Measurements from ENCODE around the gene CSF1R. TPM values are rescaled to one million over a fixed set of nuclear protein-coding genes. Genes with fewer than 3 reads are reported as not detected.
"Not testable (repeated sequence)": the region's sequence is repeated elsewhere in the genome, so short reads cannot be mapped to it uniquely, and the experiment has no call there.

CSF1R gene
- total and polyA plus RNA-seq, 5 experiments from 2014 or later = 0.07 to 1.5 (median 0.82) TPM

- ATAC-seq = no peak
- H3K27ac Mint-ChIP-seq = peak overlapping the region in 3 of 10 donors; percentile 9 to 54 (median 11)
- H3K4me3 Mint-ChIP-seq = no peak overlapping the region
- peaks cover 0 to 8% (median under 1%) of the 10 kb centered on the region in 4 donors for H3K4me1 Mint-ChIP-seq
- H3K36me3 Mint-ChIP-seq = peaks cover 3 to 98% (median 35%) of the 10 kb centered on the region in 3 donors
- no peaks in the 10 kb centered on the region for H3K9me3 Mint-ChIP-seq
- POLR2A ChIA-PET = no interaction called here
- no peaks in the 10 kb centered on the region for H3K27me3 Mint-ChIP-seq
- DNase-seq = no peak
These were observed 51.0 kb downstream of the CSF1R start for GRCh38 chr5:150035139-150035895.

- no peak for DNase-seq
- ATAC-seq = no peak
- H3K36me3 Mint-ChIP-seq = peaks cover 5 to 96% (median 36%) of the 10 kb centered on the region in 3 donors
- H3K27me3 Mint-ChIP-seq = no peaks in the 10 kb centered on the region
- H3K27ac Mint-ChIP-seq = peak overlapping the region in 2 of 10 donors; percentile 11 to 24
- no peak overlapping the region for H3K4me3 Mint-ChIP-seq
- H3K4me1 Mint-ChIP-seq = peaks cover 0 to 8% (median 1%) of the 10 kb centered on the region in 4 donors
- POLR2A ChIA-PET = no interaction called here
- H3K9me3 Mint-ChIP-seq = no peaks in the 10 kb centered on the region
These were observed 51.7 kb downstream of the CSF1R start for GRCh38 chr5:150034662-150035061.

- Mint-ChIP-seq H3K36me3 (peaks cover 7 to 97% (median 33%) of the 10 kb centered on the region in 3 donors), H3K4me1 (peaks cover 0 to 5% (median under 1%) of the 10 kb centered on the region in 4 donors), H3K9me3 (no peaks in the 10 kb centered on the region), H3K4me3 (peak overlapping the region in 1 of 10 donors; percentile 43), H3K27ac (peak overlapping the region in 4 of 10 donors; percentile 35 to 67 (median 48)), H3K27me3 (no peaks in the 10 kb centered on the region)
- POLR2A ChIA-PET = no interaction called here
- no peak for DNase-seq
- no peak for ATAC-seq
These were observed 53.0 kb downstream of the CSF1R start for GRCh38 chr5:150033334-150033733.

- H3K4me3 Mint-ChIP-seq, H3K4me1 Mint-ChIP-seq, H3K9me3 Mint-ChIP-seq, POLR2A ChIA-PET, H3K27me3 Mint-ChIP-seq, H3K27ac Mint-ChIP-seq, ATAC-seq, DNase-seq: not testable (repeated sequence)
- peaks cover 5 to 90% (median 34%) of the 10 kb centered on the region in 3 donors for H3K36me3 Mint-ChIP-seq
These were observed 58.3 kb downstream of the CSF1R start for GRCh38 chr5:150028047-150028446.

- ATAC-seq (no peak), DNase-seq (no peak)
- H3K27me3 Mint-ChIP-seq = no peaks in the 10 kb centered on the region
- peak overlapping the region in 2 of 10 donors; percentile 28 to 58 for H3K27ac Mint-ChIP-seq
- peaks cover 0 to 7% (median 0%) of the 10 kb centered on the region in 4 donors for H3K4me1 Mint-ChIP-seq
- H3K9me3 Mint-ChIP-seq = no peaks in the 10 kb centered on the region
- peaks cover 4 to 90% (median 28%) of the 10 kb centered on the region in 3 donors for H3K36me3 Mint-ChIP-seq
- POLR2A ChIA-PET = no interaction called here
- no peak overlapping the region for H3K4me3 Mint-ChIP-seq
These were observed 59.6 kb downstream of the CSF1R start for GRCh38 chr5:150026682-150027172.

- ATAC-seq (no peak), DNase-seq (no peak)
- peaks cover 0 to 7% (median under 1%) of the 10 kb centered on the region in 4 donors for H3K4me1 Mint-ChIP-seq
- H3K4me3 Mint-ChIP-seq = no peak overlapping the region
- H3K27ac Mint-ChIP-seq = no peak overlapping the region
- peaks cover under 1 to 92% (median 27%) of the 10 kb centered on the region in 3 donors for H3K36me3 Mint-ChIP-seq
- POLR2A ChIA-PET = no interaction called here
- H3K9me3 Mint-ChIP-seq = no peaks in the 10 kb centered on the region
- no peaks in the 10 kb centered on the region for H3K27me3 Mint-ChIP-seq
These were observed 61.9 kb downstream of the CSF1R start for GRCh38 chr5:150024346-150024984.

GRCh38 chr5:150023136-150023535 lies 63.2 kb downstream of the CSF1R start:
- POLR2A ChIA-PET = no interaction called here
- ATAC-seq = no peak
- H3K4me1 Mint-ChIP-seq = peaks cover 0 to 7% (median 2%) of the 10 kb centered on the region in 4 donors
- DNase-seq = no peak
- peaks cover 6 to 94% (median 33%) of the 10 kb centered on the region in 3 donors for H3K36me3 Mint-ChIP-seq
- no peak overlapping the region for H3K27ac Mint-ChIP-seq
- H3K9me3 Mint-ChIP-seq = no peaks in the 10 kb centered on the region
- no peak overlapping the region for H3K4me3 Mint-ChIP-seq
- no peaks in the 10 kb centered on the region for H3K27me3 Mint-ChIP-seq

- POLR2A ChIA-PET = no interaction called here
- no peaks in the 10 kb centered on the region for H3K27me3 Mint-ChIP-seq
These were observed 63.7 kb downstream of the CSF1R start for GRCh38 chr5:150022681-150023080.

GRCh38 chr5:150022158-150022531 lies 64.2 kb downstream of the CSF1R start:
- Mint-ChIP-seq H3K27me3 (no peaks in the 10 kb centered on the region), H3K27ac (peak overlapping the region in 5 of 10 donors; percentile 27 to 61 (median 51)), H3K4me1 (peaks cover 0 to 6% (median 2%) of the 10 kb centered on the region in 4 donors), H3K4me3 (no peak overlapping the region), H3K36me3 (peaks cover 6 to 93% (median 31%) of the 10 kb centered on the region in 3 donors), H3K9me3 (no peaks in the 10 kb centered on the region)
- ATAC-seq (no peak), DNase-seq (no peak)
- POLR2A ChIA-PET = no interaction called here

More at GRCh38 chr5:150022681-150023080, 63.7 kb downstream of the CSF1R start:
- Mint-ChIP-seq H3K4me3 (no peak overlapping the region), H3K27ac (peak overlapping the region in 1 of 10 donors; percentile 51), H3K36me3 (peaks cover 6 to 93% (median 31%) of the 10 kb centered on the region in 3 donors), H3K9me3 (no peaks in the 10 kb centered on the region), H3K4me1 (peaks cover 0 to 6% (median 2%) of the 10 kb centered on the region in 4 donors)
- ATAC-seq = no peak
- DNase-seq = no peak

GRCh38 chr5:150021491-150022157 lies 64.7 kb downstream of the CSF1R start:
- H3K27ac Mint-ChIP-seq = peak overlapping the region in 4 of 10 donors; percentile 51 to 62 (median 54)
- DNase-seq = no peak
- peaks cover 6 to 94% (median 28%) of the 10 kb centered on the region in 3 donors for H3K36me3 Mint-ChIP-seq
- no peak for ATAC-seq
- no peaks in the 10 kb centered on the region for H3K27me3 Mint-ChIP-seq
- peaks cover 0 to 6% (median 2%) of the 10 kb centered on the region in 4 donors for H3K4me1 Mint-ChIP-seq
- POLR2A ChIA-PET = no interaction called here
- peaks cover 0 to under 1% (median 0%) of the 10 kb centered on the region in 9 donors for H3K9me3 Mint-ChIP-seq
- no peak overlapping the region for H3K4me3 Mint-ChIP-seq

GRCh38 chr5:150020249-150020648 lies 66.1 kb downstream of the CSF1R start:
- POLR2A ChIA-PET = no interaction called here
- Mint-ChIP-seq H3K4me1 (peaks cover 0 to 6% (median 2%) of the 10 kb centered on the region in 4 donors), H3K9me3 (peaks cover 0 to 12% (median 0%) of the 10 kb centered on the region in 9 donors), H3K36me3 (peaks cover 15 to 94% (median 35%) of the 10 kb centered on the region in 3 donors), H3K4me3 (no peak overlapping the region), H3K27ac (peak overlapping the region in 2 of 10 donors; percentile 31 to 37), H3K27me3 (no peaks in the 10 kb centered on the region)
- ATAC-seq = no peak
- DNase-seq = no peak

- peaks cover 26 to 98% (median 55%) of the 10 kb centered on the region in 3 donors for H3K36me3 Mint-ChIP-seq
- no peak for ATAC-seq
- H3K27ac Mint-ChIP-seq = no peak overlapping the region
- POLR2A ChIA-PET = no interaction called here
- no peak for DNase-seq
- peaks cover 0 to 6% (median 3%) of the 10 kb centered on the region in 4 donors for H3K4me1 Mint-ChIP-seq
- no peaks in the 10 kb centered on the region for H3K27me3 Mint-ChIP-seq
- H3K9me3 Mint-ChIP-seq = peaks cover 0 to 12% (median 0%) of the 10 kb centered on the region in 9 donors
- no peak overlapping the region for H3K4me3 Mint-ChIP-seq
These were observed 68.9 kb downstream of the CSF1R start for GRCh38 chr5:150017226-150018005.

Data from naive thymus-derived CD8-positive, alpha-beta T cell (primary cell).